B cell (primary cell): ENCODE data around the gene OR2C3.

Experiments
- CTCF ChIP-seq: fragments of 200-600 bp; IDR thresholded peaks from one replicate; pipeline ENCODE4 v1.8.0; 2022; ENCODE audit warnings: antibody characterized with exemption, mild to moderate bottlenecking
- EZH2 ChIP-seq: IDR thresholded peaks from 2 replicates; pipeline ENCODE4 v1.6.1; 2012; ENCODE audit warnings: borderline replicate concordance, low read depth, mild to moderate bottlenecking, moderate library complexity, low read length; ENCODE audit not compliant: insufficient read depth, poor library complexity, severe bottlenecking

GRCh38 chr1:247535402-247535801 is 838 bp downstream of the OR2C3 start:
- TF ChIP-seq EZH2 (no peak), CTCF (no peak)
